GM12878 (cell line): ENCODE data around the gene TTC38. TPM values are rescaled to one million over a fixed set of nuclear protein-coding genes. Genes with fewer than 3 reads are reported as not detected.

Experiments used
- ATAC-seq: fragments of 200-7000 bp; cut with Tn5 transposase; 3 replicates; pipeline ENCODE4 v1.9.1; 2020; ENCODE audit warnings: mild to moderate bottlenecking, moderate library complexity
- BruUV-seq: library from RNA; stranded (reverse); fragments of 400-500 nt; replicated peaks from 2 replicates; lab custom pipeline; 2021; lab: Mats Ljungman, UMichigan
- CTCF ChIA-PET: fragments of 300-600 bp; sonication (Branson Sonifier 250); formaldehyde crosslinking; extraction: SDS; loops from one replicate; lab custom pipeline; 2021; ENCODE audit warnings: inconsistent platforms; lab: Yijun Ruan, JAX
- POLR2A ChIA-PET: fragments of 350-600 bp; formaldehyde crosslinking; extraction: SDS; loops from one replicate; lab custom pipeline; 2021; ENCODE audit warnings: inconsistent platforms; lab: Charles Lee
- RAD21 ChIA-PET: fragments of 300-600 bp; sonication (Branson Sonifier 250); formaldehyde crosslinking; loops from one replicate; lab custom pipeline; 2023; ENCODE audit warnings: antibody characterized with exemption; ENCODE audit not compliant: unreplicated experiment; lab: Charles Lee
- SMC1A ChIA-PET: fragments of 300-600 bp; sonication (Branson Sonifier 250); formaldehyde crosslinking; loops from one replicate; lab custom pipeline; 2023; ENCODE audit not compliant: unreplicated experiment, uncharacterized antibody; lab: Charles Lee
- DNase-seq: peaks from one replicate; pipeline ENCODE4 v3.0.0-alpha.2; 2011; ENCODE audit warnings: low read depth, low spot score
- FAIRE-seq: peaks from 3 replicates; lab custom pipeline; 2011; peaks lifted over from hg19 to GRCh38; lab: Jason Lieb, UNC
- H2AFZ ChIP-seq: 2 replicates; pipeline ENCODE4 v1.6.0; 2011; ENCODE audit warnings: low read depth, low read length, control low read depth; ENCODE audit not compliant: control insufficient read depth
- H3K27ac ChIP-seq: 2 replicates; pipeline ENCODE4 v1.5.1; 2011; ENCODE audit warnings: control low read depth; ENCODE audit not compliant: control insufficient read depth, insufficient read depth
- H3K27me3 ChIP-seq, 2 experiments: replicated peaks in 1 of 2; 2 replicates each; pipeline versions ENCODE4 v1.6.0 to v1.6.1; 2011; ENCODE audit warnings: low read length in 1 of 2; ENCODE audit not compliant: control insufficient read depth in 2 of 2, insufficient read depth in 2 of 2
- H3K36me3 ChIP-seq, 2 experiments: 2 replicates each; pipeline ENCODE4 v1.5.1; 2011; ENCODE audit warnings: low read length in 1 of 2; ENCODE audit not compliant: control insufficient read depth in 2 of 2, insufficient read depth in 2 of 2
- H3K4me1 ChIP-seq: 2 replicates; pipeline ENCODE4 v1.6.1; 2011; ENCODE audit warnings: mild to moderate bottlenecking, low read length, moderate library complexity, mixed read lengths; ENCODE audit not compliant: control insufficient read depth, insufficient read depth
- H3K4me2 ChIP-seq: 2 replicates; pipeline ENCODE4 v1.6.0; 2011; ENCODE audit warnings: control low read depth; ENCODE audit not compliant: control insufficient read depth, insufficient read depth
- H3K4me3 ChIP-seq: fragments of 200-600 bp; sonication (generic); 2 replicates; pipeline ENCODE4 v1.5.1; 2016
- H3K79me2 ChIP-seq: 2 replicates; pipeline ENCODE4 v1.6.0; 2011; ENCODE audit warnings: low read length; ENCODE audit not compliant: control insufficient read depth, insufficient read depth
- H3K9ac ChIP-seq: 2 replicates; pipeline ENCODE4 v1.8.0; 2011; ENCODE audit warnings: low read length, control low read depth, mixed read lengths; ENCODE audit not compliant: control insufficient read depth, insufficient read depth
- H3K9me3 ChIP-seq: replicated peaks from 3 replicates; pipeline ENCODE4 v1.5.1; 2011; ENCODE audit warnings: mild to moderate bottlenecking, low read length; ENCODE audit not compliant: control insufficient read depth, insufficient read depth
- H4K20me1 ChIP-seq: 2 replicates; pipeline ENCODE4 v1.6.0; 2011; ENCODE audit not compliant: control insufficient read depth, insufficient read depth
- CBX3 ChIP-seq: fragments of 200-600 bp; sonication (generic); IDR thresholded peaks from 2 replicates; pipeline ENCODE4 v1.6.1; 2016; ENCODE audit warnings: low read depth, borderline replicate concordance
- CEBPZ ChIP-seq: fragments of 150-350 bp; IDR thresholded peaks from 2 replicates; pipeline ENCODE4 v1.6.1; 2016; ENCODE audit warnings: low read depth, low read length
- MXI1 ChIP-seq: fragments of 150-350 bp; IDR thresholded peaks from 2 replicates; pipeline ENCODE4 v1.6.1; 2011; ENCODE audit warnings: low read depth, mild to moderate bottlenecking, inconsistent platforms, low read length, improper control_type of control experiment
- NFYA ChIP-seq: IDR thresholded peaks from 2 replicates; pipeline ENCODE4 v1.6.1; 2011; ENCODE audit warnings: low read depth, mild to moderate bottlenecking, low read length, improper control_type of control experiment, borderline replicate concordance
- PAX5 ChIP-seq: IDR thresholded peaks from 2 replicates; pipeline ENCODE4 v1.6.1; 2011; ENCODE audit warnings: low read depth, low read length, borderline replicate concordance
- POLR2AphosphoS5 ChIP-seq: IDR thresholded peaks from 2 replicates; pipeline ENCODE4 v1.6.1; 2011; ENCODE audit warnings: mild to moderate bottlenecking, low read length, inconsistent platforms
- SIX5 ChIP-seq: IDR thresholded peaks from 2 replicates; pipeline ENCODE4 v1.6.1; 2011; ENCODE audit warnings: mild to moderate bottlenecking, low read depth, low read length, moderate library complexity; ENCODE audit not compliant: severe bottlenecking
- TARDBP ChIP-seq: IDR thresholded peaks from 2 replicates; pipeline ENCODE4 v1.6.1; 2016; ENCODE audit warnings: borderline replicate concordance
- USF1 ChIP-seq: IDR thresholded peaks from 2 replicates; pipeline ENCODE4 v1.6.1; 2011; ENCODE audit warnings: borderline replicate concordance, low read depth, mild to moderate bottlenecking, moderate library complexity, mixed read lengths, low read length; ENCODE audit not compliant: insufficient read depth; ENCODE audit errors: extremely low read length
- ZNF24 ChIP-seq: fragments of 450-650 bp; IDR thresholded peaks from 2 replicates; pipeline ENCODE4 v1.6.1; 2017; ENCODE audit warnings: antibody characterized with exemption, mild to moderate bottlenecking
- WGBS: methylation state at CpG from one replicate; pipeline ENCODE4 v1.1.6; 2016; ENCODE audit warnings: low lambda C conversion rate; ENCODE audit not compliant: insufficient replicate concordance, insufficient coverage; ENCODE audit errors: missing lambda C conversion rate; 5-methylcytosine and 5-hydroxymethylcytosine counted together
- in situ Hi-C: fragments of 300-500 bp; cut with MboI; formaldehyde crosslinking; loops from 9 replicates; pipeline ENCODE4 v1.14.3; 2018; ENCODE audit warnings: mixed read lengths
- intact Hi-C: fragments of 100-400 bp; cut with micrococcal nuclease; formaldehyde crosslinking; loops from one replicate; pipeline ENCODE4 v1.14.2; 2022; ENCODE audit not compliant: unreplicated experiment
- polyA plus RNA-seq, 11 experiments: library from polyadenylated mRNA; depleted of rRNA in 4 of 11; unstranded in 6 of 11; stranded (reverse) in 5 of 11; fragments of >200 nt; fragmentation: Nextera tagmentation in 4 of 11; fragmentation: Illumina TruSeq in 1 of 11; extraction: Ambion mirVana in 4 of 11; extraction: Trizol in 1 of 11; gene quantifications; 1 replicate in 1 of 11; 2 replicates in 10 of 11; pipeline versions ENCODE4 v1.2.1 to v1.2.3, GENCODE V29; 2011 to 2016; ENCODE audit warnings: inconsistent platforms in 2 of 11, missing spikeins in 2 of 11, low read depth in 1 of 11
- total RNA-seq, 4 experiments: library from RNA; depleted of rRNA in 3 of 4; stranded (reverse); fragments of >200 nt in 3 of 4; fragmentation: Illumina TruSeq in 1 of 4; extraction: Trizol in 1 of 4; gene quantifications; 2 replicates each; pipeline versions ENCODE4 v1.2.1 to v1.2.3, GENCODE V29; 2013 to 2021

Gene TTC38
- total and polyA plus RNA-seq, 10 of the 15 experiments (the other 5 are each of a cell fraction or from before 2014, with no cell fraction given), result 0.58 to 39.9 (median 13.0) TPM

GRCh38 chr22:46240073-46240472, 27.7 kb upstream of the TTC38 start:
- no peak overlapping the region for H3K27ac ChIP-seq
- intact Hi-C loops (no loop called here), in situ Hi-C loops (no loop called here)
- no peak overlapping the region for H3K4me2 ChIP-seq
- no peak overlapping the region for H3K9ac ChIP-seq
- peaks cover 6% of the 10 kb centered on the region for H3K4me1 ChIP-seq
- H3K27me3 ChIP-seq, result no peaks in the 10 kb centered on the region
- DNase-seq (no peak), FAIRE-seq (no peak), ATAC-seq (no peak)
- H4K20me1 ChIP-seq, result no peaks in the 10 kb centered on the region
- no peak overlapping the region for H2AFZ ChIP-seq
- no peak overlapping the region for H3K4me3 ChIP-seq
- H3K79me2 ChIP-seq, result no peaks in the 10 kb centered on the region
- TF ChIP-seq TARDBP, result no peak
- no peaks in the 10 kb centered on the region for H3K36me3 ChIP-seq
- no peaks in the 10 kb centered on the region for H3K9me3 ChIP-seq
- ChIA-PET CTCF (no interaction called here), POLR2A (interaction anchor here (0.5 kb wide), 1 partner anchor 47 kb away, joined by 3 read pairs; no protein-coding TSS in a partner anchor), RAD21 (no interaction called here), SMC1A (no interaction called here)
- BruUV-seq, result no TSS peak
- 72% methylated on average over 2 of the region's 2 CpGs for WGBS

GRCh38 chr22:46240506-46240905, 27.3 kb upstream of the TTC38 start:
- Histone ChIP-seq H2AFZ (no peak overlapping the region), H3K9me3 (no peaks in the 10 kb centered on the region), H3K4me3 (no peak overlapping the region), H3K9ac (no peak overlapping the region), H3K27ac (no peak overlapping the region), H4K20me1 (no peaks in the 10 kb centered on the region), H3K27me3 (no peaks in the 10 kb centered on the region), H3K4me2 (no peak overlapping the region), H3K79me2 (no peaks in the 10 kb centered on the region), H3K36me3 (no peaks in the 10 kb centered on the region), H3K4me1 (peaks cover 6% of the 10 kb centered on the region)
- CTCF ChIA-PET, result no interaction called here
- FAIRE-seq (no peak), ATAC-seq (no peak), DNase-seq (no peak)
- SMC1A ChIA-PET, result no interaction called here
- TF ChIP-seq NFYA (no peak), POLR2AphosphoS5 (no peak), ZNF24 (no peak), CBX3 (no peak), USF1 (no peak), MXI1 (no peak), CEBPZ (no peak), PAX5 (no peak), SIX5 (no peak)
- in situ Hi-C loops (no loop called here), intact Hi-C loops (no loop called here)
- POLR2A ChIA-PET, result no interaction called here
- RAD21 ChIA-PET, result no interaction called here
- no TSS peak for BruUV-seq
- 90% methylated on average over 6 of the region's 6 CpGs for WGBS
